Mammary epithelial cell (primary cell): ENCODE data around the gene OARD1.

Experiments used
- CTCF ChIP-seq, 2 donors: IDR thresholded peaks in 1 of 2; conservative IDR thresholded peaks in 1 of 2; 2 replicates each; pipeline ENCODE4 v1.5.1; 2011 to 2012; ENCODE audit warnings: inconsistent platforms in 2 of 2, low read length in 2 of 2, mild to moderate bottlenecking in 2 of 2, control low read depth in 1 of 2, low read depth in 1 of 2; ENCODE audit not compliant: insufficient read depth in 1 of 2; ENCODE audit errors: extremely low read depth in 1 of 2
- EZH2 ChIP-seq: IDR thresholded peaks from 2 replicates; pipeline ENCODE4 v1.6.1; 2012; ENCODE audit warnings: low read length, inconsistent platforms, borderline replicate concordance

GRCh38 chr6:41080621-41081020 lies 8.5 kb upstream of the OARD1 start:
- TF ChIP-seq EZH2 (no peak), CTCF (conservative IDR thresholded peaks at IDR 0.05 in 1 of 2, IDR thresholded peaks at IDR 0.05 in 1 of 2; ENCODE audit: extremely low read depth in 1 of 2, insufficient read depth in 1 of 2, low read depth in 1 of 2, low read length in 2 of 2) (no peak)
